ENCODE measurements around the gene SYPL1.
"Not testable (repeated sequence)": the region's sequence is repeated elsewhere in the genome, so short reads cannot be mapped to it uniquely, and the experiment has no call there.

The SYPL1 gene

GRCh38 chr7:106112118-106112971 lies at the start of gene SYPL1:
SYPL1 (minus strand) TSS chr7:106112312; CDS start chr7:106112208, 104 bp downstream.
- in situ Hi-C loops (cut with MboI; ENCODE audit: low sequenced_read_pairs), result no loop called here

DNA sequence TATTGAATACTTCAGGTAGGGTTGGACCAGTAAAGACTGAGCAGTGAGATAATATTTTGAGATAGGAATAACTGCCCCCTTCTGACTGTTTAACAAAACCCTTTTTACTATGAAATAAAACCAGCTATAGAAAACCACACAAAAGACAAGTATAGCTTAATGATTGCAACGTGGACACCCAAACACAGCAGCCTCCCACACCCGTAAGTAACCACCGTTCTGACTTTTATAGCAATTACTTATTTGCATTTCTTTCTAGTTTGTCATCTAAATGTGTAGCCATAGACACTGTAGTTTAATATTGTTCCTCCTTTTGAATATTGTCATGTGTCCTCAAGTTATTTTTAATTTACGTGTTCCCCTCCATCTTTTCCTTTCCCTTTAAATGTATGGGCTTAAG lies 42.9 kb upstream of the SYPL1 start:
- in situ Hi-C loops (cut with MboI; ENCODE audit: low sequenced_read_pairs), result no loop called here

DNA sequence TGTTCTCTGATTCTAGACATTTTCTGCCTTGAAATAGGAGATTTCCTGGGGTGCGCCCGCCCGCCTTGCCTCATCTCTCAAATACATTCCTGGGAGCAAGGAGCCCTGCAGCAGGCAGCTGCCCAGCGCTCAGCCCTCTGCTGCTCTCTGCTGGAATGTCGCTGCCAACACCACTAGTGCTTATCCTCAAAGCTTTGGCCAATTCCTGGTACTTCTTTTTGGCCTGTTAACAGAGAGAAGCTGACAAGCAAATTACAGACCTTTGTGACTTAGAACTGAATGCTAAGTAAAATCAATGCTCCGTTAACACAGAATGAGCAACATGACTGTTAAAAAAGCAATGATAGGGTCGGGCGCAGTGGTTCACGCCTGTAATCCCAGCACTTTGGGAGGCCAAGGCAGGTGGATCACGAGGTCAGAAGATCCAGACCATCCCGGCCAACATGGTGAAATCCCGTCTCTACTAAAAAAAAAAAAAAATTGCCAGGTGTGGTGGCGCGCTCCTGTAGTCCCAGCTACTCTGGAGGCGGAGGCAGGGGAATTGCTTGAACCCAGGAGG lies 41.9 kb upstream of the SYPL1 start:
- in situ Hi-C loops (cut with MboI; ENCODE audit: low sequenced_read_pairs), result loop anchor here (5.0 kb wide), 1 partner anchor 92 kb away; no protein-coding TSS in a partner anchor

DNA sequence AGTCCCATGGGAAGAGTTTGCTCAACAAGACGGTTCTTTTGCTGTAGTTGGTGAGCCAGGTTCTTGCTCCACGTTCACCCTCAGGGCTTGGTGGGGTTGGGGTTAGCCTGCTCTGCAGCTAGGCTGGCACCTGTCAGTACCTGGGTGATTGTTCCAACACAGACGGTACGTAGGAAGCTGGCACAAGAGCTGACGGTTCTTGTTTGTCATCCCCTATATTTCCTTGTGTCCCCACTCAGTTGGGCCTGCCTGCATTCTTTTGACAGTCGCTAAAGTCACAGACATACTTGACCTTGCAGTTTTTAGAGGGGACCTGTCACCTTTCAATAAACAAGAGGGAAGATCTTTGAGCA lies 40.2 kb upstream of the SYPL1 start:
- in situ Hi-C loops (cut with MboI; ENCODE audit: low sequenced_read_pairs), result loop anchor here (5.0 kb wide), 1 partner anchor 90 kb away; no protein-coding TSS in a partner anchor

DNA sequence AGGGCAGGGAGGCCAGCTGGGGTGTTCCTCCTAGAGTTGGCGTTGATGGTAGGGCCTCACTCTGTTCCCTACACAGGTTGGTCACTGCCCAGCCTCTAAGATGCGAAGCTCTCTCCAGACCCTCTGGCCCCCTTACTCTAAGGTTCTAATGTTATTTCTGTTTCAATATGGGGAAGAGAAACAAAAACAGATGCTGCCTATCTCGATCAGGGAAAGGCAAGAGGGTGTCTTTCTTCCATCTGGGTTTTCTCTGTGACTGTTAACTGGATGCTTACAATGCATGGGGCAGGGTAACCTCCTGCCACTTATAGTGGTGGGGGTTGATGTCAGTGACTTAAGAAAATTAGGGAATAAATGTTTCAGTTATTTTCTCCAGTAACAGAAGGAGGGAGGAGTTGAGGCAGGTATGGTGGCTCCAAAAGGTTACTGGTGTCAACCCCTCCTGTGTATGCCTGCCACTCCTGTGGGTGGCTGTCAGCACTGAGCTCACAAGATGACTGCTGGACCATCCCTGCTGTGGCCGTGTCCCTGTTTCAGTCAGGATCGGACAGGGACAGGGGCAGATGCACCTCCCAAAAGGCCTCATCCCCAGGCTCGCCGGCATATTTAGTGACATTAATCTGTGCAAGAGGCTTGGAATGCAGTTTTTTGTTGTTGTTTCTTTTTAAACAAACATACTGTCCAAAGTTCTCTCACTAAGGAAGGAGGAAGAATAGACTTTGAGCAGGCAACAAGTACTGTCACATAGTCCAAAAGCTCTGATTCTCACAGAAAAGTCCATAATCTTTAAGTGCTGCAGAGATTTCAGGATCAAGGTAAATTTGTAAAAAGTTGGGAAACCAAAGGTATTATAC lies 39.6 kb upstream of the SYPL1 start:
- in situ Hi-C loops (cut with MboI; ENCODE audit: low sequenced_read_pairs), result loop anchor here (5.0 kb wide), 1 partner anchor 89 kb away; no protein-coding TSS in a partner anchor

DNA sequence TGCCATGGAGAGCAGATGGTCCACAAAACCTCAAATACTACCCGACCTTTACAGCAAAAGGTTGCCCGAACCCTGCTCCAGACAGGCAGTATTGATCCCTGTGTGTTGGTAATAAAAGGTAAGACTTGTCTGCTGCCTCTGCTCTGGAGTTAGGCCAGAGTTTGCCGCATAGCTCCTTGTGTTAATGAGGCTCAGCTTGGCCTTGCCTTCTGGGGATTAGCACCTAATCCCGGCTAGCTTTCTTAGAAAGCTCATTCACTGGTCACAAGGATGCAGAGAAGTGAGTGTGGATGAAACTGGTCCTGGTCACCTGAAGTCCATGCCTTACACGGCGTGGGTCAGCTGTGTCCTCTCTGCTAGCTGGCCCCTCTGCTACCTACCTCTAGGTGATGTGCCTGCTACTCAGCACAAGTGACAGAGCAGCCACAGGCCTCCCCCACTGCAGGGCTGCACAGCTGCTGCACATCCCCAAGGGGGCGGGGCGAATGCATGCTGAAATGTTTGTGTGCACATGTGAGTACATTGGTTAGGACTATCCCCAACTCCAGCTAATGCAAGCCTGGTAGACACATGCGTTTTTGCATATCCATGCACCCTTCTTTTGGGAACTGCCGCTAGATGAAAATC lies 31.7 kb upstream of the SYPL1 start:
- in situ Hi-C loops (cut with MboI; ENCODE audit: low sequenced_read_pairs), result no loop called here

- in situ Hi-C loops (cut with MboI; ENCODE audit: low sequenced_read_pairs), result no loop called here
Observed at GRCh38 chr7:106142136-106142535, 30.0 kb upstream of the SYPL1 start.

- in situ Hi-C loops (cut with MboI; ENCODE audit: low sequenced_read_pairs), result no loop called here
Observed at GRCh38 chr7:106140406-106141173, 28.5 kb upstream of the SYPL1 start.

- in situ Hi-C loops (cut with MboI; ENCODE audit: low sequenced_read_pairs), result no loop called here
Observed at GRCh38 chr7:106139265-106140251, 27.4 kb upstream of the SYPL1 start.

GRCh38 chr7:106138776-106139175 lies 26.7 kb upstream of the SYPL1 start:
- in situ Hi-C loops (cut with MboI; ENCODE audit: low sequenced_read_pairs), result no loop called here

- in situ Hi-C loops (cut with MboI; ENCODE audit: low sequenced_read_pairs), result not testable (repeated sequence)
Observed at GRCh38 chr7:106138181-106138580, 26.1 kb upstream of the SYPL1 start.

- in situ Hi-C loops (cut with MboI; ENCODE audit: low sequenced_read_pairs), result no loop called here
Observed at GRCh38 chr7:106134241-106134640, 22.1 kb upstream of the SYPL1 start.

- in situ Hi-C loops (cut with MboI; ENCODE audit: low sequenced_read_pairs), result no loop called here
Observed at GRCh38 chr7:106129291-106129690, 17.2 kb upstream of the SYPL1 start.

GRCh38 chr7:106128836-106129235 lies 16.7 kb upstream of the SYPL1 start:
- in situ Hi-C loops (cut with MboI; ENCODE audit: low sequenced_read_pairs), result no loop called here

GRCh38 chr7:106127984-106128780 lies 16.1 kb upstream of the SYPL1 start:
- in situ Hi-C loops (cut with MboI; ENCODE audit: low sequenced_read_pairs), result no loop called here

- in situ Hi-C loops (cut with MboI; ENCODE audit: low sequenced_read_pairs), result no loop called here
Observed at GRCh38 chr7:106126170-106126938, 14.2 kb upstream of the SYPL1 start.

GRCh38 chr7:106125417-106125816 lies 13.3 kb upstream of the SYPL1 start:
- in situ Hi-C loops (cut with MboI; ENCODE audit: low sequenced_read_pairs), result no loop called here
